GM12891 (cell line): Measurements from ENCODE around the gene FIGN.

Experiments
- PAX5 ChIP-seq: IDR thresholded peaks from 2 replicates; pipeline ENCODE4 v1.6.1; 2011; ENCODE audit warnings: low read length, moderate library complexity, mild to moderate bottlenecking; ENCODE audit not compliant: insufficient read depth, severe bottlenecking
- POLR2A ChIP-seq: IDR thresholded peaks from 2 replicates; pipeline ENCODE4 v1.6.1; 2011; ENCODE audit warnings: low read depth, low read length, control low read depth
- POLR2AphosphoS5 ChIP-seq: IDR thresholded peaks from 2 replicates; pipeline ENCODE4 v1.6.1; 2011; ENCODE audit warnings: low read depth, low read length, control low read depth
- POU2F2 ChIP-seq: IDR thresholded peaks from 2 replicates; pipeline ENCODE4 v1.6.1; 2011; ENCODE audit warnings: low read depth, mild to moderate bottlenecking, control low read depth, low read length, moderate library complexity
- SPI1 ChIP-seq: IDR thresholded peaks from 2 replicates; pipeline ENCODE4 v1.6.1; 2011; ENCODE audit warnings: low read depth, low read length, control low read depth
- TAF1 ChIP-seq: IDR thresholded peaks from 2 replicates; pipeline ENCODE4 v1.6.1; 2011; ENCODE audit warnings: low read depth, low read length, control low read depth

- TF ChIP-seq POLR2A: no peak
- no peak for TF ChIP-seq SPI1
- TF ChIP-seq TAF1: no peak
- TF ChIP-seq POLR2AphosphoS5: no peak
- no peak for TF ChIP-seq POU2F2
- no peak for TF ChIP-seq PAX5
Measured at GRCh38 chr2:163563336-163563735, 172.5 kb downstream of the FIGN start.
